GM12878 (cell line): ENCODE results near the gene CCDC28B. TPM values are rescaled to one million over a fixed set of nuclear protein-coding genes. Genes with fewer than 3 reads are reported as not detected.

Source experiments
- ATAC-seq: fragments of 200-7000 bp; cut with Tn5 transposase; 3 replicates; pipeline ENCODE4 v1.9.1; 2020; ENCODE audit warnings: mild to moderate bottlenecking, moderate library complexity
- BruUV-seq: library from RNA; stranded (reverse); fragments of 400-500 nt; replicated peaks from 2 replicates; lab custom pipeline; 2021; lab: Mats Ljungman, UMichigan
- CTCF ChIA-PET: fragments of 300-600 bp; sonication (Branson Sonifier 250); formaldehyde crosslinking; extraction: SDS; loops from one replicate; lab custom pipeline; 2021; ENCODE audit warnings: inconsistent platforms; lab: Yijun Ruan, JAX
- POLR2A ChIA-PET: fragments of 350-600 bp; formaldehyde crosslinking; extraction: SDS; loops from one replicate; lab custom pipeline; 2021; ENCODE audit warnings: inconsistent platforms; lab: Charles Lee
- RAD21 ChIA-PET: fragments of 300-600 bp; sonication (Branson Sonifier 250); formaldehyde crosslinking; loops from one replicate; lab custom pipeline; 2023; ENCODE audit warnings: antibody characterized with exemption; ENCODE audit not compliant: unreplicated experiment; lab: Charles Lee
- SMC1A ChIA-PET: fragments of 300-600 bp; sonication (Branson Sonifier 250); formaldehyde crosslinking; loops from one replicate; lab custom pipeline; 2023; ENCODE audit not compliant: unreplicated experiment, uncharacterized antibody; lab: Charles Lee
- DNase-seq: peaks from one replicate; pipeline ENCODE4 v3.0.0-alpha.2; 2011; ENCODE audit warnings: low read depth, low spot score
- FAIRE-seq: peaks from 3 replicates; lab custom pipeline; 2011; peaks lifted over from hg19 to GRCh38; lab: Jason Lieb, UNC
- H2AFZ ChIP-seq: 2 replicates; pipeline ENCODE4 v1.6.0; 2011; ENCODE audit warnings: low read depth, low read length, control low read depth; ENCODE audit not compliant: control insufficient read depth
- H3K27ac ChIP-seq: 2 replicates; pipeline ENCODE4 v1.5.1; 2011; ENCODE audit warnings: control low read depth; ENCODE audit not compliant: control insufficient read depth, insufficient read depth
- H3K27me3 ChIP-seq, 2 experiments: replicated peaks in 1 of 2; 2 replicates each; pipeline versions ENCODE4 v1.6.0 to v1.6.1; 2011; ENCODE audit warnings: low read length in 1 of 2; ENCODE audit not compliant: control insufficient read depth in 2 of 2, insufficient read depth in 2 of 2
- H3K36me3 ChIP-seq, 2 experiments: 2 replicates each; pipeline ENCODE4 v1.5.1; 2011; ENCODE audit warnings: low read length in 1 of 2; ENCODE audit not compliant: control insufficient read depth in 2 of 2, insufficient read depth in 2 of 2
- H3K4me1 ChIP-seq: 2 replicates; pipeline ENCODE4 v1.6.1; 2011; ENCODE audit warnings: mild to moderate bottlenecking, low read length, moderate library complexity, mixed read lengths; ENCODE audit not compliant: control insufficient read depth, insufficient read depth
- H3K4me2 ChIP-seq: 2 replicates; pipeline ENCODE4 v1.6.0; 2011; ENCODE audit warnings: control low read depth; ENCODE audit not compliant: control insufficient read depth, insufficient read depth
- H3K4me3 ChIP-seq: fragments of 200-600 bp; sonication (generic); 2 replicates; pipeline ENCODE4 v1.5.1; 2016
- H3K79me2 ChIP-seq: 2 replicates; pipeline ENCODE4 v1.6.0; 2011; ENCODE audit warnings: low read length; ENCODE audit not compliant: control insufficient read depth, insufficient read depth
- H3K9ac ChIP-seq: 2 replicates; pipeline ENCODE4 v1.8.0; 2011; ENCODE audit warnings: low read length, control low read depth, mixed read lengths; ENCODE audit not compliant: control insufficient read depth, insufficient read depth
- H3K9me3 ChIP-seq: replicated peaks from 3 replicates; pipeline ENCODE4 v1.5.1; 2011; ENCODE audit warnings: mild to moderate bottlenecking, low read length; ENCODE audit not compliant: control insufficient read depth, insufficient read depth
- H4K20me1 ChIP-seq: 2 replicates; pipeline ENCODE4 v1.6.0; 2011; ENCODE audit not compliant: control insufficient read depth, insufficient read depth
- CBFB ChIP-seq: IDR thresholded peaks from 2 replicates; pipeline ENCODE4 v1.6.1; 2016; ENCODE audit warnings: antibody characterized with exemption, low read depth
- EGR1 ChIP-seq, 2 experiments: IDR thresholded peaks; 1 replicate in 1 of 2; 2 replicates in 1 of 2; pipeline ENCODE4 v1.6.1; 2011 to 2012; ENCODE audit warnings: low read depth in 2 of 2, low read length in 2 of 2, borderline replicate concordance in 1 of 2, mild to moderate bottlenecking in 1 of 2, moderate library complexity in 1 of 2
- IKZF2 ChIP-seq, 2 experiments: fragments of 450-650 bp; IDR thresholded peaks; 2 replicates each; pipeline ENCODE4 v1.6.1; 2017; ENCODE audit warnings: mild to moderate bottlenecking in 2 of 2, moderate library complexity in 2 of 2
- MTA3 ChIP-seq: IDR thresholded peaks from 2 replicates; pipeline ENCODE4 v1.6.1; 2012; ENCODE audit warnings: low read length, inconsistent platforms, borderline replicate concordance
- NFIC ChIP-seq: IDR thresholded peaks from 2 replicates; pipeline ENCODE4 v1.6.1; 2012; ENCODE audit warnings: low read depth, mild to moderate bottlenecking, inconsistent platforms, low read length, moderate library complexity
- SPI1 ChIP-seq: IDR thresholded peaks from 2 replicates; pipeline ENCODE4 v1.6.1; 2011; ENCODE audit warnings: low read depth, mild to moderate bottlenecking, low read length, moderate library complexity, borderline replicate concordance; ENCODE audit not compliant: insufficient read depth
- SREBF2 ChIP-seq: IDR thresholded peaks from 2 replicates; pipeline ENCODE4 v1.6.1; 2012; ENCODE audit warnings: mild to moderate bottlenecking, low read length
- YY1 ChIP-seq: IDR thresholded peaks from 2 replicates; pipeline ENCODE4 v1.6.1; 2011; ENCODE audit warnings: low read depth, mild to moderate bottlenecking, low read length
- ZNF24 ChIP-seq: fragments of 450-650 bp; IDR thresholded peaks from 2 replicates; pipeline ENCODE4 v1.6.1; 2017; ENCODE audit warnings: antibody characterized with exemption, mild to moderate bottlenecking
- WGBS: methylation state at CpG from one replicate; pipeline ENCODE4 v1.1.6; 2016; ENCODE audit warnings: low lambda C conversion rate; ENCODE audit not compliant: insufficient replicate concordance, insufficient coverage; ENCODE audit errors: missing lambda C conversion rate; 5-methylcytosine and 5-hydroxymethylcytosine counted together
- in situ Hi-C: fragments of 300-500 bp; cut with MboI; formaldehyde crosslinking; loops from 9 replicates; pipeline ENCODE4 v1.14.3; 2018; ENCODE audit warnings: mixed read lengths
- intact Hi-C: fragments of 100-400 bp; cut with micrococcal nuclease; formaldehyde crosslinking; loops from one replicate; pipeline ENCODE4 v1.14.2; 2022; ENCODE audit not compliant: unreplicated experiment
- polyA plus RNA-seq, 11 experiments: library from polyadenylated mRNA; depleted of rRNA in 4 of 11; unstranded in 6 of 11; stranded (reverse) in 5 of 11; fragments of >200 nt; fragmentation: Nextera tagmentation in 4 of 11; fragmentation: Illumina TruSeq in 1 of 11; extraction: Ambion mirVana in 4 of 11; extraction: Trizol in 1 of 11; gene quantifications; 1 replicate in 1 of 11; 2 replicates in 10 of 11; pipeline versions ENCODE4 v1.2.1 to v1.2.3, GENCODE V29; 2011 to 2016; ENCODE audit warnings: inconsistent platforms in 2 of 11, missing spikeins in 2 of 11, low read depth in 1 of 11
- total RNA-seq, 4 experiments: library from RNA; depleted of rRNA in 3 of 4; stranded (reverse); fragments of >200 nt in 3 of 4; fragmentation: Illumina TruSeq in 1 of 4; extraction: Trizol in 1 of 4; gene quantifications; 2 replicates each; pipeline versions ENCODE4 v1.2.1 to v1.2.3, GENCODE V29; 2013 to 2021

The CCDC28B gene
- total and polyA plus RNA-seq, 10 of the 15 experiments (the other 5 are each of a cell fraction or from before 2014, with no cell fraction given): 10.5 to 135 (median 90.6) TPM

- peak overlapping the region; percentile 100 for H3K4me2 ChIP-seq
- peaks cover 17% of the 10 kb centered on the region for H3K4me1 ChIP-seq
- DNase-seq (no peak), FAIRE-seq (peak; percentile 93)
- BruUV-seq: no TSS peak
- peak overlapping the region; percentile 90 for H3K9ac ChIP-seq
- RAD21 ChIA-PET: interaction anchor here (0.8 to 3.9 kb wide), 10 partner anchors 17 to 214 kb away, joined by 3 to 22 read pairs (median 8); partner anchors contain the start of genes BSDC1, CCDC28B, KPNA6 and TMEM39B
- H2AFZ ChIP-seq: peak overlapping the region; percentile 51
- H4K20me1 ChIP-seq: no peaks in the 10 kb centered on the region
- in situ Hi-C loops: no loop called here
- H3K9me3 ChIP-seq: no peaks in the 10 kb centered on the region
- no peaks in the 10 kb centered on the region for H3K27me3 ChIP-seq
- 1% methylated on average over 36 of the region's 36 CpGs for WGBS
- POLR2A ChIA-PET: interaction anchor here (0.8 to 3.5 kb wide), 7 partner anchors 21 to 214 kb away, joined by 3 to 25 read pairs (median 7); partner anchors contain the start of genes BSDC1, CCDC28B, KPNA6 and TMEM39B
- no peak for TF ChIP-seq NFIC
- no peak for TF ChIP-seq ZNF24
- TF ChIP-seq MTA3: peak; percentile 13; the same call in 1 of the 2 replicates
- peak in 1 of 2 experiments; percentile 40 for TF ChIP-seq IKZF2 (IDR thresholded peaks at IDR 0.05)
- 0 out of 2 replicates have a peak, but pooled peaks have one; percentile 20 for TF ChIP-seq YY1
- 0 out of 3 replicates have a peak, but pooled peaks of 1 of the 2 experiments have one; percentile 3 for TF ChIP-seq EGR1 (IDR thresholded peaks at IDR 0.05; ENCODE audit: borderline replicate concordance in 1 of 2, low read depth in 2 of 2, low read length in 2 of 2)
- peak; percentile 16; the same call in 1 of the 2 replicates for TF ChIP-seq SPI1
- 0 out of 2 replicates have a peak, but pooled peaks have one; percentile 12 for TF ChIP-seq CBFB
- no peak for TF ChIP-seq SREBF2
- TF ChIP-seq, all 136 proteins: peak for 6
- CTCF ChIA-PET: interaction anchor here (0.6 to 4.2 kb wide), 9 partner anchors 20 to 156 kb away, joined by 3 to 16 read pairs (median 4); partner anchors contain the start of genes CCDC28B and KPNA6
- peak overlapping the region; percentile 85 for H3K27ac ChIP-seq
- peaks cover 4 to 15% of the 10 kb centered on the region in 2 experiments for H3K36me3 ChIP-seq
- peak; percentile 53 for ATAC-seq
- H3K4me3 ChIP-seq: peak overlapping the region; percentile 89
- SMC1A ChIA-PET: interaction anchor here (0.8 to 4.0 kb wide), 10 partner anchors 12 to 136 kb away, joined by 3 to 26 read pairs (median 4); partner anchors contain the start of genes CCDC28B and KPNA6
- H3K79me2 ChIP-seq: peaks cover 48% of the 10 kb centered on the region
- intact Hi-C loops: loop anchor here (2.0 kb wide), 1 partner anchor 20 kb away; the partner anchor contains the start of gene CCDC28B
These were observed 20.0 kb upstream of the CCDC28B start for GRCh38 chr1:32180186-32181060.
